Body of pancreas (tissue), 4 donors: ENCODE results near the gene NOP14.

Experiments used
- POLR2A ChIP-seq, 3 donors: fragments of 450-650 bp; IDR thresholded peaks; one replicate each; pipeline ENCODE4 v1.6.1; 2016; ENCODE audit warnings: antibody characterized with exemption in 3 of 3, mild to moderate bottlenecking in 2 of 3
- TF ChIP-seq, protein P1 (sequence below), 7 experiments: fragments of 450-650 bp in 4 of 7; fragments of 200-600 bp in 3 of 7; sonication (generic) in 3 of 7; IDR thresholded peaks; one replicate each; pipeline ENCODE4 v1.5.1; 2016 to 2019; ENCODE audit warnings: antibody characterized with exemption in 7 of 7

DNA sequence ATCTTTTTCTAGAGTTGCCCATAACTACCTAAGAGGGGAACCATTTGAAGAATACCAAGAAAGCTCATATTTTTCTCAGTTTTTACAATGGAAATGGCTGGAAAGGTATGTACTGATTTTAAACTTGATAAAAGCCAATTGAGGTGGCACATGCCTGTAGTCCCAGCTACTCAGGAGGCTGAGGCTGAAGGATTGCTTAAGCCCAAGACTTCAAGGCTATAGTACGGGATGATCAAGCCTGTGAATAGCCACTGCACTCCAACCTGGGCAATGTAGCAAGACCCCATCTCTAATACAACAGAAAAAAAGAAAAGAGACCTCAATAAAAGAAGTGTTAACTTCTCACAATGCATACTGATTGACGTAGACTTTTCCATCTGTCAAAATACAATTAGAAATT, 44.5 kb upstream of the NOP14 start:
- TF ChIP-seq, protein P1, sequence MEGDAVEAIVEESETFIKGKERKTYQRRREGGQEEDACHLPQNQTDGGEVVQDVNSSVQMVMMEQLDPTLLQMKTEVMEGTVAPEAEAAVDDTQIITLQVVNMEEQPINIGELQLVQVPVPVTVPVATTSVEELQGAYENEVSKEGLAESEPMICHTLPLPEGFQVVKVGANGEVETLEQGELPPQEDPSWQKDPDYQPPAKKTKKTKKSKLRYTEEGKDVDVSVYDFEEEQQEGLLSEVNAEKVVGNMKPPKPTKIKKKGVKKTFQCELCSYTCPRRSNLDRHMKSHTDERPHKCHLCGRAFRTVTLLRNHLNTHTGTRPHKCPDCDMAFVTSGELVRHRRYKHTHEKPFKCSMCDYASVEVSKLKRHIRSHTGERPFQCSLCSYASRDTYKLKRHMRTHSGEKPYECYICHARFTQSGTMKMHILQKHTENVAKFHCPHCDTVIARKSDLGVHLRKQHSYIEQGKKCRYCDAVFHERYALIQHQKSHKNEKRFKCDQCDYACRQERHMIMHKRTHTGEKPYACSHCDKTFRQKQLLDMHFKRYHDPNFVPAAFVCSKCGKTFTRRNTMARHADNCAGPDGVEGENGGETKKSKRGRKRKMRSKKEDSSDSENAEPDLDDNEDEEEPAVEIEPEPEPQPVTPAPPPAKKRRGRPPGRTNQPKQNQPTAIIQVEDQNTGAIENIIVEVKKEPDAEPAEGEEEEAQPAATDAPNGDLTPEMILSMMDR (IDR thresholded peaks at IDR 0.05): no peak
- no peak for TF ChIP-seq POLR2A (IDR thresholded peaks at IDR 0.05)
